Measurements from ENCODE around the gene TSSC4.

DNA sequence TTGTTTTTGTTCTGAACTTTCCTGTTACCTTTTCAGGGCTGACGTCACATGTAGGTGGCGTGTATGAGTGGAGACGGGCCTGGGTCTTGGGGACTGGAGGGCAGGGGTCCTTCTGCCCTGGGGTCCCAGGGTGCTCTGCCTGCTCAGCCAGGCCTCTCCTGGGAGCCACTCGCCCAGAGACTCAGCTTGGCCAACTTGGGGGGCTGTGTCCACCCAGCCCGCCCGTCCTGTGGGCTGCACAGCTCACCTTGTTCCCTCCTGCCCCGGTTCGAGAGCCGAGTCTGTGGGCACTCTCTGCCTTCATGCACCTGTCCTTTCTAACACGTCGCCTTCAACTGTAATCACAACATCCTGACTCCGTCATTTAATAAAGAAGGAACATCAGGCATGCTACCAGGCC is 3.5 kb upstream of the TSSC4 start:
- TF ChIP-seq POLR2AphosphoS5 (IDR thresholded peaks at IDR 0.05; ENCODE audit: borderline replicate concordance, low read depth, low read length) (no peak), EZH2 (IDR thresholded peaks at IDR 0.05) (no peak)

Data from SK-N-MC (cell line).